OCI-LY3 (cell line): Measurements from ENCODE around the gene AMMECR1.

ENCODE experiments used
- H2AFZ ChIP-seq: fragments of 200-600, 300-600 bp; shearing (Covaris generic); 2 replicates; pipeline ENCODE4 v1.6.0; 2014; ENCODE audit warnings: antibody characterized with exemption, low read depth, low read length
- H3K27ac ChIP-seq: fragments of 200-600, 300-600 bp; sonication (generic); 2 replicates; pipeline ENCODE4 v1.5.1; 2014; ENCODE audit warnings: mild to moderate bottlenecking, low read length, moderate library complexity, mixed read lengths
- H3K27me3 ChIP-seq: fragments of 200-600, 300-600 bp; sonication (generic); 2 replicates; pipeline ENCODE4 v1.6.1; 2014; ENCODE audit warnings: low read depth, low read length, mixed read lengths
- H3K36me3 ChIP-seq: fragments of 200-600, 300-600 bp; sonication (generic); replicated peaks from 2 replicates; pipeline ENCODE3; 2014; ENCODE audit warnings: low read depth, low read length, mixed read lengths
- H3K4me1 ChIP-seq: fragments of 300-600, 200-600 bp; sonication (generic); 2 replicates; pipeline ENCODE4 v1.6.1; 2014; ENCODE audit warnings: low read length, mixed read lengths
- H3K4me2 ChIP-seq: fragments of 200-600, 300-600 bp; sonication (generic); 2 replicates; pipeline ENCODE4 v1.6.1; 2014; ENCODE audit warnings: low read length, mixed read lengths
- H3K4me3 ChIP-seq: fragments of 300-600, 200-600 bp; sonication (generic); 2 replicates; pipeline ENCODE4 v1.5.1; 2014; ENCODE audit warnings: antibody characterized with exemption, mild to moderate bottlenecking, low read length, moderate library complexity
- H3K79me2 ChIP-seq: fragments of 300-600, 200-600 bp; shearing (Covaris generic); 2 replicates; pipeline ENCODE4 v1.6.1; 2014; ENCODE audit warnings: mild to moderate bottlenecking, low read length, mixed read lengths
- H3K9ac ChIP-seq: fragments of 300-600, 200-600 bp; shearing (Covaris generic); 2 replicates; pipeline ENCODE4 v1.6.0; 2014; ENCODE audit warnings: mild to moderate bottlenecking, low read length, moderate library complexity
- H3K9me3 ChIP-seq: fragments of 200-600, 300-600 bp; shearing (Covaris generic); 2 replicates; pipeline ENCODE4 v1.6.1; 2014; ENCODE audit warnings: low read length, mixed read lengths; ENCODE audit not compliant: insufficient read depth
- H4K20me1 ChIP-seq: fragments of 200-600, 300-600 bp; sonication (generic); 2 replicates; pipeline ENCODE4 v1.6.1; 2016; ENCODE audit warnings: low read length, mixed read lengths; ENCODE audit not compliant: insufficient read depth
- EZH2phosphoT487 ChIP-seq: fragments of 200-600 bp; shearing (Covaris generic); IDR thresholded peaks from 2 replicates; pipeline ENCODE4 v1.6.1; 2018; ENCODE audit warnings: antibody characterized with exemption, mixed run types, low read depth
- TF ChIP-seq, protein P1 (sequence below): fragments of 200-600, 300-600 bp; sonication (generic); IDR thresholded peaks from 2 replicates; pipeline ENCODE4 v1.5.1; 2014; ENCODE audit warnings: antibody characterized with exemption, low read length, low read depth

Gene AMMECR1

DNA sequence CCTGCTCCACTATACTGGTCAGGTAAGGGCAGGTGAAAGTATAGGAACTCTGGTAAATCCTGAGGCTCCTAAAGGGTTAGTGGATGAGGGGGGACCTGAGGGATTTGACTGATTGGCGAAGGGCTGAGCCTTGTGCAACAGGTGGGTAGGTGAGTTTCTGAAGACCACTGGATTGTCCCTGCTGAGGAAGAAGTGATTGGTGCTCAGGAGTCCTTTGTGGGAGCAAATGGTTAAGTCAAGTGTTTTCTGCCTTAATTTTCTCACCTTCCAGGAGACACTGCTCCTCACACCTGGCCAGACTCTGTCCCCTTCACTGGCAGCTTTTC, 156.6 kb downstream of the AMMECR1 start:
- no peak overlapping the region for H3K27ac ChIP-seq
- no peaks in the 10 kb centered on the region for H3K27me3 ChIP-seq
- H4K20me1 ChIP-seq: peaks cover 10% of the 10 kb centered on the region; the same call in 1 of the 2 replicates
- no peak overlapping the region for H3K9ac ChIP-seq
- H3K79me2 ChIP-seq: no peaks in the 10 kb centered on the region
- H3K4me2 ChIP-seq: no peak overlapping the region
- no peak overlapping the region for H3K4me3 ChIP-seq
- H3K4me1 ChIP-seq: peaks cover 22% of the 10 kb centered on the region
- H2AFZ ChIP-seq: no peak overlapping the region
- no peaks in the 10 kb centered on the region for H3K9me3 ChIP-seq
- no peaks in the 10 kb centered on the region for H3K36me3 ChIP-seq
- TF ChIP-seq, protein P1, sequence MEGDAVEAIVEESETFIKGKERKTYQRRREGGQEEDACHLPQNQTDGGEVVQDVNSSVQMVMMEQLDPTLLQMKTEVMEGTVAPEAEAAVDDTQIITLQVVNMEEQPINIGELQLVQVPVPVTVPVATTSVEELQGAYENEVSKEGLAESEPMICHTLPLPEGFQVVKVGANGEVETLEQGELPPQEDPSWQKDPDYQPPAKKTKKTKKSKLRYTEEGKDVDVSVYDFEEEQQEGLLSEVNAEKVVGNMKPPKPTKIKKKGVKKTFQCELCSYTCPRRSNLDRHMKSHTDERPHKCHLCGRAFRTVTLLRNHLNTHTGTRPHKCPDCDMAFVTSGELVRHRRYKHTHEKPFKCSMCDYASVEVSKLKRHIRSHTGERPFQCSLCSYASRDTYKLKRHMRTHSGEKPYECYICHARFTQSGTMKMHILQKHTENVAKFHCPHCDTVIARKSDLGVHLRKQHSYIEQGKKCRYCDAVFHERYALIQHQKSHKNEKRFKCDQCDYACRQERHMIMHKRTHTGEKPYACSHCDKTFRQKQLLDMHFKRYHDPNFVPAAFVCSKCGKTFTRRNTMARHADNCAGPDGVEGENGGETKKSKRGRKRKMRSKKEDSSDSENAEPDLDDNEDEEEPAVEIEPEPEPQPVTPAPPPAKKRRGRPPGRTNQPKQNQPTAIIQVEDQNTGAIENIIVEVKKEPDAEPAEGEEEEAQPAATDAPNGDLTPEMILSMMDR: no peak
- no peak for TF ChIP-seq EZH2phosphoT487

DNA sequence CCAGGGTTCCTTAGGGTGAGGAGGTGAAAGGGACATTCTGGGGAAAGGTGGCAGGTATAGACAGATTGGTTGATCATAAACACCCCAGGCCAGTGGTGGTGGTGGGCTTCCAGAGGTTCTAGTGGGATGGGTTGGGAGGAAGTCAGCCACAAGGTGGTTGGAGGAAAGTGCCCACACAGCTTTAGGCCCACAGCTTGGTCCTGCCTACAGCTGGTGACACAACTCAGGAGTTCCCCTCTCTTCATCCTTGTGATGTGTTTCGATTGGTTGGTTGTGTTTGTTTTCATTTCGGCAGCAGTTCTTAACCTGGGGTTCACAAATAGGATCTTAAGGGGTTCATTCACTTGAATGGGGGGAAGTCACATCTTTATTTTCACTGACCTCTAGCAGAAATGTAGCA, 158.0 kb downstream of the AMMECR1 start:
- Histone ChIP-seq H3K36me3 (no peaks in the 10 kb centered on the region), H3K27ac (peak overlapping the region; percentile 40), H3K27me3 (no peaks in the 10 kb centered on the region), H3K9me3 (no peaks in the 10 kb centered on the region), H3K9ac (no peak overlapping the region), H3K4me1 (peaks cover 17% of the 10 kb centered on the region), H3K4me2 (peak overlapping the region; percentile 54), H2AFZ (no peak overlapping the region), H3K79me2 (no peaks in the 10 kb centered on the region), H3K4me3 (no peak overlapping the region), H4K20me1 (peaks cover 10% of the 10 kb centered on the region; the same call in 1 of the 2 replicates)
- TF ChIP-seq EZH2phosphoT487: no peak
- TF ChIP-seq, protein P1: no peak

DNA sequence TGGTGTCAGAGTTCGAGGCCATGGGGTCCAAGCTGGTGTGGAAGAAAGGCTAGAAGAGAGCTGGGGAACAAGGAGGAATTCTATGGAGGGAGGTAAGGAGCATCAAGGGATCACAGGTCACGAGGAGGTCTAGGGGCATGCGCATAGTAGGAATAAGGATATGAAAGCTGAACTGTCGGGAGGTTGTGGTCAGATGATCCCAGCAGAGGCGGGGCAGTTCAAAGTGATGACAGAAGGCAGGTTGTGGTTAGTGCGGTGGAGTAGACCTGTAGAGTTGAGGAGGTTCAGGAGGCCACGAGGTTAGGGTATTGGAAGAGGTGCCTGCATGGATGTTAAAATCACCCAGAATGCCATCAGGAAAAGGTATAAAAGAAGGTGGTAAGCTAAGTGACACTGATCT, 158.7 kb downstream of the AMMECR1 start:
- Histone ChIP-seq H3K79me2 (no peaks in the 10 kb centered on the region), H3K36me3 (no peaks in the 10 kb centered on the region), H3K4me3 (no peak overlapping the region), H3K9ac (no peak overlapping the region), H4K20me1 (peaks cover 10% of the 10 kb centered on the region; the same call in 1 of the 2 replicates), H3K4me1 (peaks cover 17% of the 10 kb centered on the region), H3K27me3 (no peaks in the 10 kb centered on the region), H2AFZ (no peak overlapping the region), H3K27ac (peak overlapping the region; percentile 40), H3K4me2 (peak overlapping the region; percentile 54), H3K9me3 (no peaks in the 10 kb centered on the region)
- TF ChIP-seq, protein P1: no peak
- no peak for TF ChIP-seq EZH2phosphoT487

DNA sequence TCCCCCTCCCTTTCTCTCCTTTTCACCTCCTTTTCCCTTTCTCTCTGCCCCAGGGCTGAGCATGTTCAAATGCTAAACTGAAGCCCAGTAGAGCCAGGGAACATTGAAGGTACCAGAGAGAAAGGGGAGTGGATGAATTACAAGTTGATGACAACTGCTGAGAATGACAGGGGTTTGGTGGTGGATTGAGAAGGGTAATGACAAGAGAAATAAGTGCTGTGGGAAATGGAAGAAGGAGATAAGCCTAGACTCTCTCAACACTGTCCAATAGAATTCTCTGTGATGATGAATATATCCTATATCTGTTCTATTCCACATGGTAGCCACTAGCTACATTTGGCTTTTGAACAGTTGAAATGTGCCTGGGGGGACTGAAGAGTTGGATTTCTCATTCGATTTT, 160.4 kb downstream of the AMMECR1 start:
- Histone ChIP-seq H2AFZ (no peak overlapping the region), H3K27ac (no peak overlapping the region), H3K27me3 (no peaks in the 10 kb centered on the region), H3K9me3 (no peaks in the 10 kb centered on the region), H3K79me2 (no peaks in the 10 kb centered on the region), H3K9ac (no peak overlapping the region), H4K20me1 (peaks cover 10% of the 10 kb centered on the region; the same call in 1 of the 2 replicates), H3K36me3 (no peaks in the 10 kb centered on the region), H3K4me2 (no peak overlapping the region), H3K4me3 (no peak overlapping the region), H3K4me1 (peaks cover 17% of the 10 kb centered on the region)
- TF ChIP-seq, protein P1: no peak
- no peak for TF ChIP-seq EZH2phosphoT487
